C4-2B (cell line): ENCODE measurements around the gene TMEM143.
"Not testable (repeated sequence)": the region's sequence is repeated elsewhere in the genome, so short reads cannot be mapped to it uniquely, and the experiment has no call there.

ENCODE experiments used
- H3K27ac ChIP-seq: fragments of 450-650 bp; 2 replicates; pipeline ENCODE4 v1.5.1; 2017
- ZFX ChIP-seq: fragments of 450-650 bp; IDR thresholded peaks from 2 replicates; pipeline ENCODE4 v1.6.1; 2017
- TF ChIP-seq, protein P1 (sequence below): fragments of 450-650 bp; conservative IDR thresholded peaks from 2 replicates; pipeline ENCODE4 v1.5.1; 2017; ENCODE audit warnings: mild to moderate bottlenecking

The TMEM143 gene

GRCh38 chr19:48394331-48395169 is 30.8 kb upstream of the TMEM143 start:
- H3K27ac ChIP-seq = no peak overlapping the region
- TF ChIP-seq, protein P1, sequence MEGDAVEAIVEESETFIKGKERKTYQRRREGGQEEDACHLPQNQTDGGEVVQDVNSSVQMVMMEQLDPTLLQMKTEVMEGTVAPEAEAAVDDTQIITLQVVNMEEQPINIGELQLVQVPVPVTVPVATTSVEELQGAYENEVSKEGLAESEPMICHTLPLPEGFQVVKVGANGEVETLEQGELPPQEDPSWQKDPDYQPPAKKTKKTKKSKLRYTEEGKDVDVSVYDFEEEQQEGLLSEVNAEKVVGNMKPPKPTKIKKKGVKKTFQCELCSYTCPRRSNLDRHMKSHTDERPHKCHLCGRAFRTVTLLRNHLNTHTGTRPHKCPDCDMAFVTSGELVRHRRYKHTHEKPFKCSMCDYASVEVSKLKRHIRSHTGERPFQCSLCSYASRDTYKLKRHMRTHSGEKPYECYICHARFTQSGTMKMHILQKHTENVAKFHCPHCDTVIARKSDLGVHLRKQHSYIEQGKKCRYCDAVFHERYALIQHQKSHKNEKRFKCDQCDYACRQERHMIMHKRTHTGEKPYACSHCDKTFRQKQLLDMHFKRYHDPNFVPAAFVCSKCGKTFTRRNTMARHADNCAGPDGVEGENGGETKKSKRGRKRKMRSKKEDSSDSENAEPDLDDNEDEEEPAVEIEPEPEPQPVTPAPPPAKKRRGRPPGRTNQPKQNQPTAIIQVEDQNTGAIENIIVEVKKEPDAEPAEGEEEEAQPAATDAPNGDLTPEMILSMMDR = no peak
- TF ChIP-seq ZFX = no peak

GRCh38 chr19:48393559-48394330 is 30.0 kb upstream of the TMEM143 start, which contains the start of gene GRIN2D:
GRIN2D (plus strand) TSS chr19:48393668; CDS start chr19:48398393, 4,725 bp downstream.
- no peak within 1 kb of the TSS for H3K27ac ChIP-seq
- no peak for TF ChIP-seq ZFX
- TF ChIP-seq, protein P1 = no peak

- no peak overlapping the region for H3K27ac ChIP-seq
- no peak for TF ChIP-seq ZFX
- TF ChIP-seq, protein P1 = no peak
These were observed 29.3 kb upstream of the TMEM143 start for GRCh38 chr19:48392860-48393558.

DNA sequence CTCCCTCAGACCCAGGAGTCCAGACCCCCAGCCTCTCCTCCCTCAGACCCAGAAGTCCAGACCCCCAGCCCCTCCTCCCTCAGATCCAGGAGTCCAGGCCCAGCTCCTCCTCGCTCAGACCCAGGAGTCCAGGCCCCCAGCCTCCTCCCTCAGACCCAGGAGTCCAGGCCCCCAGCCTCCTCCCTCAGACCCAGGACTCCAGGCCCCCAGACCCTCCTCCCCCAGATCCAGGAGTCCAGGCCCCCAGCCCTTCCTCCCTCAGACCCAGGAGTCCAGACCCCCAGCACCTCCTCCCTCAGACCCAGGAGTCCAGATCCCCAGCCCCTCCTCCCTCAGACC is 28.2 kb upstream of the TMEM143 start:
- not testable (repeated sequence) for H3K27ac ChIP-seq

DNA sequence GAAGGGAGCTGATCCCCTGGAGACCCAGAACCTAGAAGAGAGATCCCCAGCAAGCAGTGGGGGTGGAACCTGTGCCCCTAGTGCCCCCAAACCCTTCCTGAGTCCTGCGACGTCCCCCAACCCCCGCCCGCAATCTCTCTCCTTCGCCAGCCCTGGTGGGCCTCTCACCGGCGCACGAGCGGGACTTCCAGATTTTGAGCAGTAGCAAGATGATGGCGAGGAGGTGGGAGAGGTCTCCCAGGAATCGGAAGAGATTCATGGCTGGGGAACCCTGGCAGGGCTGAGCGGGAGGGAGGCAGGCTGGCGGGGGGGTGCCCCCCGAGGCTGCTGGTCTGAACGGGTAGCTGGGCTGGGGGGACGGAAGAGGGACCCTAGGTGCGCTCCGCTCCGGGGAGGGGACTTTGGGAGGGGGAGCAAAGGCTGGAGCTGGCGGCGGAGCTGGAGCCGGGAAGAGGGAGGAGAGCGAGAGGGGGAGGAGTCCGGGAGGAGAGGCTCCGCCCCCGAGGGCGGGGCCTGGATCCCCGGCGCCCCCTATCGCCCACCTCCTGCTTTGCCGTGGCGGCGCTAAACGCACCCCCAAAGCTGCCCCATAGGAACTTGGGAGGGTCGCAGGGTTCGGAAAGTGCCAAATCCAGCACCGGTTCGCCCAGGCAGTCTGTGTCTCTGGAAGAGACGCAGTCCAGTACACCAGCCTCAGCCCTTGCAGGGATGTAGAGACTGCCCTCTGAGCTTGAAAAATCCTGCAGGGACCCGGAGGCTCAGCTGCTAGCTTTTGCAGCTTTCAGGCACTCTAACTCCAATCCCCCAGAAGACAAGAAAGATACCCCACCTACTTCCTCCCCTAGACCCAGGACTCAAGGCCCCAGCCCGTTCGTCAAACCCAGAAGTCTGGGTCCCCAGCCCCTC is 27.6 kb upstream of the TMEM143 start, which contains the start of gene KDELR1:
TSS of gene KDELR1 (minus strand) at position 452 of the 906 bp plus-strand sequence. CDS start at position 259, 193 bp downstream.
- H3K27ac ChIP-seq = peak within 1 kb of the TSS; percentile 93
- TF ChIP-seq ZFX = no peak
- TF ChIP-seq, protein P1 = peak; percentile 78

DNA sequence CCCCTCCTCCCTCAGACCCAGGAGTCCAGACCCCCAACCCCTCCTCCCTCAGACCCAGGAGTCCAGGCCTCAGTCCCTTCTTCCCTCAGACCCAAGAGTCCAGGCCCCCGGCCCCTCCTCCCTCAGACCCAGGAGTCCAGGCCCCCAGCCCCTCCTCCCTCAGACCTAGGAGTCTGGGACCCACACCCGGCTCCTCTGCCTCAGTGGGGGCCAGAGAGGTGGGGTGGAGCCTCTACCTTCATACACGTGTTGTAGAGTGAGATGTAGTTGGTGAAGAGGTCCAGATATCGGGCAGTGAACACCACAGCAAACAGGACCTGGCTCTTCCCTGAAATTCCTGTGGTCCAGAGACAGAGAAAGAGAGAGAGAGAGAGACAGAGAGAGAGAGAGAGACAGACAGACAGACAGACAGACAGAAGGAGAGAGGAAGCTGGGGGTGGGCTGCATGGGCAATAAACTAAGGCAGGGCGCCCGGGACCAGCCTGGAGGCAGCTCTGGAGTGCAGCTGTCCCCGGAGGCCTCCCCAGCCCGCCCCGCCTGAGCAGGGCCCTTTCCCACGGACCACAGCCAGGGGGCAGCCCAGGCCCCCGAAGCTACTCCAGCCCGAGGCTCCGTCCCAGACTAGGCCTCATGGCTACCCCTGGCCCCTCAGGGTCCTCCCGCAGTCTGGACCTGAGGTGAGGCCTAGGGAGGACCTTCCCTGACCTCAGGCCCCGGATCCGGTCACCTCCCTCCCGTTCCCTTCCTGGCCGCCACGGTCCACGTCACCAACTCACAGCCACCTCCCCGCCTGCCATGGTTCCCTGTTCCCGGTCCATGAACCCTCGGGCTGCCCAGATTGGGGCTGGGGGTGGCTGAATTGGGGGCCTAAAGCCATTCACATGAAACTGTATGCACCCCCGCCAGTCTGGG is 26.7 kb upstream of the TMEM143 start:
- TF ChIP-seq, protein P1 = no peak
- peak; percentile 99 for TF ChIP-seq ZFX
- H3K27ac ChIP-seq = peak overlapping the region; percentile 93
